ENCODE data around the gene RBM26.
"Not testable (repeated sequence)": the region's sequence is repeated elsewhere in the genome, so short reads cannot be mapped to it uniquely, and the experiment has no call there.

The RBM26 gene

GRCh38 chr13:79282976-79283375 lies 123.1 kb downstream of the RBM26 start:
- no peak for DNase-seq (ENCODE audit: low read depth)
- TF ChIP-seq CTCF (IDR thresholded peaks at IDR 0.05; ENCODE audit: control insufficient read depth, insufficient read depth, low read depth, low read length, missing control alignments), result no peak
- no peak overlapping the region for H3K4me3 ChIP-seq (ENCODE audit: control insufficient read depth, low read depth, low read length)

GRCh38 chr13:79282508-79282907 lies 123.5 kb downstream of the RBM26 start:
- DNase-seq (ENCODE audit: low read depth), result no peak
- TF ChIP-seq CTCF (IDR thresholded peaks at IDR 0.05; ENCODE audit: control insufficient read depth, insufficient read depth, low read depth, low read length, missing control alignments), result no peak
- H3K4me3 ChIP-seq (ENCODE audit: control insufficient read depth, low read depth, low read length), result no peak overlapping the region

GRCh38 chr13:79281339-79281747 lies 124.7 kb downstream of the RBM26 start:
- no peak for DNase-seq (ENCODE audit: low read depth)
- no peak overlapping the region for H3K4me3 ChIP-seq (ENCODE audit: control insufficient read depth, low read depth, low read length)

GRCh38 chr13:79279735-79280134 lies 126.3 kb downstream of the RBM26 start:
- DNase-seq (ENCODE audit: low read depth), result not testable (repeated sequence)

More at GRCh38 chr13:79281339-79281747, 124.7 kb downstream of the RBM26 start:
- TF ChIP-seq CTCF (IDR thresholded peaks at IDR 0.05; ENCODE audit: control insufficient read depth, insufficient read depth, low read depth, low read length, missing control alignments), result no peak

GRCh38 chr13:79273045-79273444 lies 133.0 kb downstream of the RBM26 start:
- no peak for TF ChIP-seq CTCF (IDR thresholded peaks at IDR 0.05; ENCODE audit: control insufficient read depth, insufficient read depth, low read depth, low read length, missing control alignments)
- H3K4me3 ChIP-seq (ENCODE audit: control insufficient read depth, low read depth, low read length), result no peak overlapping the region
- no peak for DNase-seq (ENCODE audit: low read depth)

More at GRCh38 chr13:79279735-79280134, 126.3 kb downstream of the RBM26 start:
- not testable (repeated sequence) for H3K4me3 ChIP-seq (ENCODE audit: control insufficient read depth, low read depth, low read length)

GRCh38 chr13:79271616-79272015 lies 134.4 kb downstream of the RBM26 start:
- DNase-seq (ENCODE audit: low read depth), result no peak
- no peak for TF ChIP-seq CTCF (IDR thresholded peaks at IDR 0.05; ENCODE audit: control insufficient read depth, insufficient read depth, low read depth, low read length, missing control alignments)
- H3K4me3 ChIP-seq (ENCODE audit: control insufficient read depth, low read depth, low read length), result no peak overlapping the region

- no peak for DNase-seq (ENCODE audit: low read depth)
- H3K4me3 ChIP-seq (ENCODE audit: control insufficient read depth, low read depth, low read length), result no peak overlapping the region
- no peak for TF ChIP-seq CTCF (IDR thresholded peaks at IDR 0.05; ENCODE audit: control insufficient read depth, insufficient read depth, low read depth, low read length, missing control alignments)
Observed at GRCh38 chr13:79270859-79271258, 135.2 kb downstream of the RBM26 start.

All from AG09309 (cell line).